ENCODE data around the gene SPEG. TPM values are rescaled to one million over a fixed set of nuclear protein-coding genes. Genes with fewer than 3 reads are reported as not detected.

SPEG gene
- total RNA-seq, 1 donor from 2014 or later: 5.6 TPM

GRCh38 chr2:219542931-219543595, 108.4 kb downstream of the SPEG start:
- peak overlapping the region; percentile 86 for H3K4me3 ChIP-seq
- DNase-seq (ENCODE audit: low spot score): peak; percentile 74
- H3K9me3 ChIP-seq (ENCODE audit: low read depth): no peaks in the 10 kb centered on the region
- H3F3A ChIP-seq (ENCODE audit: low read depth): peaks cover 22% of the 10 kb centered on the region
- Mint-ChIP-seq H3K4me1 (peaks cover 34% of the 10 kb centered on the region), H3K36me3 (peaks cover 16% of the 10 kb centered on the region), H3K27ac (no peak overlapping the region), H3K4me3 (peak overlapping the region; percentile 88), H3K9me3 (no peaks in the 10 kb centered on the region), H3K27me3 (ENCODE audit: insufficient read depth, low read depth) (peaks cover 18% of the 10 kb centered on the region)
- H3K36me3 ChIP-seq: no peaks in the 10 kb centered on the region
- peaks cover 21% of the 10 kb centered on the region for H3K4me1 ChIP-seq
- H3K4me2 ChIP-seq: peak overlapping the region; percentile 87
- peaks cover 30% of the 10 kb centered on the region for H3K27me3 ChIP-seq
- TF ChIP-seq EZH2phosphoT487 (IDR thresholded peaks at IDR 0.05) (peak; percentile 64), EZH2 (IDR thresholded peaks at IDR 0.05) (peak; percentile 42), CTCF (IDR thresholded peaks at IDR 0.05) (no peak)
- H3K79me2 ChIP-seq (ENCODE audit: low read depth): no peaks in the 10 kb centered on the region
- H2AFZ ChIP-seq (replicated peaks): peak overlapping the region; percentile 86
- peak overlapping the region; percentile 14 for H3K9ac ChIP-seq
- no peak overlapping the region for H3K27ac ChIP-seq
- peaks cover 21% of the 10 kb centered on the region for H4K20me1 ChIP-seq (ENCODE audit: low read depth)

- Histone ChIP-seq H3K4me1 (peaks cover 14% of the 10 kb centered on the region), H2AFZ (replicated peaks) (peak within 1 kb of the TSS; percentile 86), H3K36me3 (no peaks in the 10 kb centered on the region), H4K20me1 (ENCODE audit: low read depth) (peaks cover 21% of the 10 kb centered on the region), H3K27me3 (peaks cover 30% of the 10 kb centered on the region), H3K27ac (no peak within 1 kb of the TSS), H3K79me2 (ENCODE audit: low read depth) (no peaks in the 10 kb centered on the region), H3K4me3 (peak within 1 kb of the TSS; percentile 86), H3K9me3 (ENCODE audit: low read depth) (no peaks in the 10 kb centered on the region), H3K4me2 (peak within 1 kb of the TSS; percentile 92), H3F3A (ENCODE audit: low read depth) (peaks cover 22% of the 10 kb centered on the region), H3K9ac (peak within 1 kb of the TSS; percentile 14)
- peaks cover 27% of the 10 kb centered on the region for H3K4me1 Mint-ChIP-seq
- DNase-seq (ENCODE audit: low spot score): peak; percentile 100
- H3K4me3 Mint-ChIP-seq: peak within 1 kb of the TSS; percentile 92
- no peaks in the 10 kb centered on the region for H3K9me3 Mint-ChIP-seq
- H3K27ac Mint-ChIP-seq: peak within 1 kb of the TSS; percentile 47
- peaks cover 13% of the 10 kb centered on the region for H3K36me3 Mint-ChIP-seq
- peaks cover 20% of the 10 kb centered on the region for H3K27me3 Mint-ChIP-seq (ENCODE audit: insufficient read depth, low read depth)
- TF ChIP-seq EZH2 (IDR thresholded peaks at IDR 0.05) (no peak), CTCF (IDR thresholded peaks at IDR 0.05) (no peak), EZH2phosphoT487 (IDR thresholded peaks at IDR 0.05) (no peak)
Measured at GRCh38 chr2:219543596-219544358, 109.1 kb downstream of the SPEG start, which contains the start of the genes CHPF and TMEM198. TSS of gene CHPF (minus strand) at chr2:219543809. CDS start at chr2:219543538, 271 bp downstream. TSS of gene TMEM198 (plus strand) at chr2:219544028. CDS start at chr2:219544728, 700 bp downstream.

- Histone ChIP-seq H3K79me2 (ENCODE audit: low read depth) (no peaks in the 10 kb centered on the region), H3K4me2 (peak overlapping the region; percentile 92), H3K9ac (no peak overlapping the region), H3K9me3 (ENCODE audit: low read depth) (no peaks in the 10 kb centered on the region), H3K27me3 (peaks cover 30% of the 10 kb centered on the region), H3K4me1 (peaks cover 13% of the 10 kb centered on the region), H4K20me1 (ENCODE audit: low read depth) (peaks cover 21% of the 10 kb centered on the region), H3F3A (ENCODE audit: low read depth) (peaks cover 22% of the 10 kb centered on the region), H3K27ac (no peak overlapping the region), H3K4me3 (peak overlapping the region; percentile 86), H3K36me3 (no peaks in the 10 kb centered on the region), H2AFZ (replicated peaks) (peak overlapping the region; percentile 2)
- Mint-ChIP-seq H3K4me1 (peaks cover 20% of the 10 kb centered on the region), H3K4me3 (peak overlapping the region; percentile 92), H3K27me3 (ENCODE audit: insufficient read depth, low read depth) (peaks cover 22% of the 10 kb centered on the region), H3K27ac (peak overlapping the region; percentile 47), H3K36me3 (peaks cover 13% of the 10 kb centered on the region), H3K9me3 (no peaks in the 10 kb centered on the region)
- TF ChIP-seq EZH2 (IDR thresholded peaks at IDR 0.05) (no peak), CTCF (IDR thresholded peaks at IDR 0.05) (no peak), EZH2phosphoT487 (IDR thresholded peaks at IDR 0.05) (no peak)
- DNase-seq (ENCODE audit: low spot score): no peak
Measured at GRCh38 chr2:219544567-219544966, 109.9 kb downstream of the SPEG start.

Measured in neural progenitor cell (in vitro differentiated cells).